GM23248 (cell line): Measurements from ENCODE around the gene RTN4R.

ENCODE experiments used
- EZH2 ChIP-seq: fragments of 200-600 bp; sonication (generic); IDR thresholded peaks from 2 replicates; pipeline ENCODE4 v1.6.1; 2018; ENCODE audit warnings: antibody characterized with exemption, mild to moderate bottlenecking; ENCODE audit not compliant: insufficient read depth, poor library complexity, severe bottlenecking
- EZH2phosphoT487 ChIP-seq: fragments of 200-600 bp; sonication (generic); IDR thresholded peaks from 2 replicates; pipeline ENCODE4 v1.6.1; 2018; ENCODE audit warnings: antibody characterized with exemption, moderate library complexity, mild to moderate bottlenecking, low read depth; ENCODE audit not compliant: insufficient read depth

GRCh38 chr22:20258584-20259326, 9.4 kb downstream of the RTN4R start:
- TF ChIP-seq EZH2phosphoT487 (no peak), EZH2 (no peak)
